Astrocyte of the cerebellum (primary cell): ENCODE measurements around the gene FGF1.
A peak's percentile ranks its signal among the peaks of the same experiment; 100 is the strongest.
"Not testable (repeated sequence)": the region's sequence is repeated elsewhere in the genome, so short reads cannot be mapped to it uniquely, and the experiment has no call there.

Source experiments
- DNase-seq: peaks from one replicate; pipeline ENCODE4 v3.0.0-alpha.2; 2011; ENCODE audit warnings: low read depth
- H3K4me3 ChIP-seq: 2 replicates; pipeline ENCODE4 v1.5.1; 2011; ENCODE audit warnings: mild to moderate bottlenecking, low read depth, low read length, moderate library complexity
- in situ Hi-C: cut with HindIII; loops from 2 replicates; pipeline ENCODE4 v1.10.0; 2017; ENCODE audit warnings: low sequenced_read_pairs
- TF ChIP-seq, protein P1 (sequence below): IDR thresholded peaks from 2 replicates; pipeline ENCODE4 v1.5.1; 2012; ENCODE audit warnings: low read length, low read depth, moderate library complexity, mild to moderate bottlenecking; ENCODE audit errors: missing control alignments

Gene FGF1

DNA sequence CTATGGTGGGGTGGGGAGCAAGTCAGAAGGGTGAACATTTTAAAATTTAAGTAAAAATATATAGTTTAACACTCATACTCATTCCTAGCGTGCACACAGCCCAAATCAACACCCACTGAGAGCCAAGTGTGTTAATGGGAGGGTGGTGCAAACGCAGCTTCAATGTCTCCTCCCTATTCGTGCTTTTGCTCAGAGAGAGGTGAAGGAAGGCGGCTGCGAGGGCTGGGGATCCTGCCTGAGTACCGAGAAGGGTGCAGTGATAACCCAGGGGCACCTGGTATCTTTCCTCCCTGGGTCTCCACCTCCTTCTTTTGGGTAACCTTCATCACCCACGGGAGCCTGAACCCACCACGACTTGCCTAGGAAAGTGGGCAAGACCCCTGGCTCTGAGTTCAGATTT, 35.0 kb downstream of the FGF1 start:
- TF ChIP-seq, protein P1, sequence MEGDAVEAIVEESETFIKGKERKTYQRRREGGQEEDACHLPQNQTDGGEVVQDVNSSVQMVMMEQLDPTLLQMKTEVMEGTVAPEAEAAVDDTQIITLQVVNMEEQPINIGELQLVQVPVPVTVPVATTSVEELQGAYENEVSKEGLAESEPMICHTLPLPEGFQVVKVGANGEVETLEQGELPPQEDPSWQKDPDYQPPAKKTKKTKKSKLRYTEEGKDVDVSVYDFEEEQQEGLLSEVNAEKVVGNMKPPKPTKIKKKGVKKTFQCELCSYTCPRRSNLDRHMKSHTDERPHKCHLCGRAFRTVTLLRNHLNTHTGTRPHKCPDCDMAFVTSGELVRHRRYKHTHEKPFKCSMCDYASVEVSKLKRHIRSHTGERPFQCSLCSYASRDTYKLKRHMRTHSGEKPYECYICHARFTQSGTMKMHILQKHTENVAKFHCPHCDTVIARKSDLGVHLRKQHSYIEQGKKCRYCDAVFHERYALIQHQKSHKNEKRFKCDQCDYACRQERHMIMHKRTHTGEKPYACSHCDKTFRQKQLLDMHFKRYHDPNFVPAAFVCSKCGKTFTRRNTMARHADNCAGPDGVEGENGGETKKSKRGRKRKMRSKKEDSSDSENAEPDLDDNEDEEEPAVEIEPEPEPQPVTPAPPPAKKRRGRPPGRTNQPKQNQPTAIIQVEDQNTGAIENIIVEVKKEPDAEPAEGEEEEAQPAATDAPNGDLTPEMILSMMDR = no peak
- in situ Hi-C loops = no loop called here

DNA sequence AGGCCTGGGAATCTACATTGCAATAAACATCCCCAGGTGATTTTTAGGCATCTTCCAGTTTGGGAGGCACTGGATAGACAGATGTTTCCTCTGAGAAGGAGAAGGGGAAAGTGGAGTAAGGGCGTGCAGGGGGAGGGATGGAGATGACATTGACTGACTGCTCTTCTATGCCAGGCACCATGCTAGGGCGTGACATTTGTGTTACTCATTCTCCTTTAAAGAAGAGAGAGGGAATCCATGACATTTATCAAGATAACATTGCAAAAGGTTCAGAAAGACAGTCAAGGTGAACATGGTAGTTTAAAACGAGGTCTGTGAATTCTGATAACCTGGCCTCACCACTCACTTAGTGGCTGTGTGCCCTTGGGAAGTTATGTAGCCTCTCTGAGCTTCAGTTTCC, 35.8 kb downstream of the FGF1 start:
- no peak for DNase-seq
- TF ChIP-seq, protein P1 = no peak
- in situ Hi-C loops = no loop called here
- H3K4me3 ChIP-seq = no peak overlapping the region

More for the DNA sequence above, 35.0 kb downstream of the FGF1 start:
- H3K4me3 ChIP-seq = no peak overlapping the region
- no peak for DNase-seq

DNA sequence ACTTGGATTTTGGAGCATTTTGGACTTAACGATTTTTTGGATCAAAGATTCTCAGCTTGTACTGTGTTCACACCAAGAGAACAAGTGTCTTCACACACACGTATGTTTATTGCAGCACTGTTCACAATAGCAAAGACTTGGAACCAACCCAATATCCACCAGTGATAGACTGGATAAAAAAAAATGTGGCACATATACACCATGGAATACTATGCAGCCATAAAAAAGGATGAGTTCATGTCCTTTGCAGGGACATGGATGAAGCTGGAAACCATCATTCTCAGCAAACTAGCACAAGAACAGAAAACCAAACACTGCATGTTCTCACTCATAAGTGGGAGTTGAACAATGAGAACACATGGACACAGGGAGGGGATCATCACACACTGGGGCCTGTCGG, 37.8 kb downstream of the FGF1 start:
- DNase-seq, H3K4me3 ChIP-seq, in situ Hi-C loops: not testable (repeated sequence)

DNA sequence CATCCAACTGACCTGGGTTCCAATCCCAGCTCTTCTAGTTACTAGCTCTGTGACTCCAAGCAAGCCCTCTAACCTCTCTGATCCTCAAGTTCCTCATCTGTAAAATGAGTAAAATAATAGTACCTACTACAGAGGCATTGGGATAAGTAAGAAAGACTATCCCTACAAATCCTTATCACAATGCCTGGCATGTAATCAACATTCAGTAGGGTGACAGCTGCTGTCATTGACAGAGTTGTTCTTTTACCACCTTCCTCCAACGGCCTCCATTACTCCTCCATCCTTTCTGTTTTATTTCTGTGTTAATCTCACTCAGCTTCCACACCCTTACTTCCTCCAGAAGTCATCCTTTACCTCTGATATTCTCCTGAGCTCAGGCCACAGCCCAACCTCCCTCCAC, 40.4 kb downstream of the FGF1 start:
- in situ Hi-C loops = no loop called here
- TF ChIP-seq, protein P1 = no peak
- H3K4me3 ChIP-seq = no peak overlapping the region
- no peak for DNase-seq

DNA sequence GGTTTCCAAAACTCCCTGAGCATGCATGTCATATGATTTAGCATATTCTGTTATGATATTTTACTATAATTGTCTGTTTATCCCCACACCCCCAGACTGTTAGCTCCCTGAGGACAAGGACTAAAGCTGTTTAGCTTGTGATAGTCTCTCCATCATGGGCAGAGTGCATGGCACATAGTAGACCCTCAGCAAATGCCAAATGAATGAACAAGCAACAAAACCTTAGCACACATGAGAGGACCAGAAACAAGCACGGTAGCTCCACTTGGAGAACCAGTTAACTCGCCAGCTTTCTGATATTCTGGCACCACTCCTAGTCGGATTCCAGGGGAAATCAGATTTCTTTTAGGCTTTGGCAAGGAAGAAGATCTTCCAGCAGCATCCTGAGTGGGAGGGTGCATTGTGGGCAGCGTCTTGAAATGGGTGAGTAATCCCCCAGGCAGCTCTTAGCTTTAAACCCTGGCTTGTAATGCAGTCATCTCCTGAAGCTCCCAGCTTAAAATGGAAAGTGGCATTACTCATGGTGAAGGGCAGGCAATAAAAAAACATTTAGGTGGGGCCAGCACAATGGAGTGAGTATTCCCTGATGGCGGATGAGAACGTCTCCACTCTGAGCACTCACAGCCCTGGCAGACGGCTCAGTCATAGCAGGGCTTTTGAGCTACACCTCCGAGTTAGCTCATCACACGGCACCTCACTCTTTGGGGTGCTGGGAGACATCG, 41.1 kb downstream of the FGF1 start:
- TF ChIP-seq, protein P1 = no peak
- in situ Hi-C loops = no loop called here
- DNase-seq = peak; percentile 96
- no peak overlapping the region for H3K4me3 ChIP-seq

DNA sequence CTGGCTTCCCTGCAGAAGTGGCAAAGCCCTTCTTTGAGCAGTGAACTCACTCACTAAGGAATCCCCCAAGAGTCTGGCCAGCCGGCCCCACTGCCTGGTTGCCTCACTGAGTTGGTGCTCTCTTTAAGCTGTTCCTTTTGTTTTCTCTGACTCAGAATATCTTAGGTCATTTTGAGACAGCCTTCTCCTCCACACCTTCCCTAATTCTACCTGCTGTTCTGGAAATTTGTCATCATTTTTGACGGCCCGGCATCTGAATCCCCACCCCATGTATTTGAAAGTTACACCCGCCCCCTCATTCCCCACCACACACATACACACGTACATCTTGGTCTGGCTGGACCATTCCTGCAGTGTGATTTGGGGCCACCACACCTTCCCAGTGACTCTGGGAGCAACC, 41.8 kb downstream of the FGF1 start:
- TF ChIP-seq, protein P1 = no peak
- in situ Hi-C loops = no loop called here
- DNase-seq = no peak
- H3K4me3 ChIP-seq = no peak overlapping the region

DNA sequence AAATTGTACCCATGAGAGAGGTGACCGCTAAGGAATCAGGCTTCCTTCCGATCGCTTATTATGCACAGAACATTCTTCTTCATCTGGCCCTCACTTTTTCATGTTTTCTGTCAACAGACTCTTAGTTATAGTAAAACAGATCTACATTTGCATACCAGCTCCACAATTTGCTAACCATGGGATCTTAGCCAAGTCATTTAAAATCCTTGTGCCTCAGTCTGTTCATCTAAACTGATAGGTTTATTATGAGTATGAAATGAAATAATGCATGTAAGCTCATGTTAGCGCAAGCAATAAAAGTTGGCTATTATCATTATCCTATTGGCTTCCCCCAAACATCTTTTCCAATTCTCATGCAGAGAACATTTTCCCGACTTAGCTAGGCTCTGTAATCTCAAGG, 42.3 kb downstream of the FGF1 start:
- in situ Hi-C loops = no loop called here
- DNase-seq = no peak
- no peak overlapping the region for H3K4me3 ChIP-seq
- TF ChIP-seq, protein P1 = no peak
